Epithelial cell of esophagus (primary cell): Measurements from ENCODE around the gene ANKRD24.
A peak's percentile ranks its signal among the peaks of the same experiment; 100 is the strongest.

Experiments
- DNase-seq: peaks from one replicate; pipeline ENCODE4 v3.0.0; 2010; ENCODE audit warnings: low read depth
- H3K4me3 ChIP-seq: 2 replicates; pipeline ENCODE4 v1.5.1; 2011; ENCODE audit warnings: mild to moderate bottlenecking, low read length, control low read depth
- TF ChIP-seq, protein P1 (sequence below): IDR thresholded peaks from 2 replicates; pipeline ENCODE4 v1.5.1; 2011; ENCODE audit warnings: low read depth, mild to moderate bottlenecking, low read length, control low read depth, inconsistent platforms; ENCODE audit not compliant: insufficient read depth; ENCODE audit errors: missing control alignments

ANKRD24 gene

GRCh38 chr19:4200940-4201542 is 18.6 kb downstream of the ANKRD24 start:
- no peak overlapping the region for H3K4me3 ChIP-seq
- DNase-seq, result no peak
- TF ChIP-seq, protein P1, sequence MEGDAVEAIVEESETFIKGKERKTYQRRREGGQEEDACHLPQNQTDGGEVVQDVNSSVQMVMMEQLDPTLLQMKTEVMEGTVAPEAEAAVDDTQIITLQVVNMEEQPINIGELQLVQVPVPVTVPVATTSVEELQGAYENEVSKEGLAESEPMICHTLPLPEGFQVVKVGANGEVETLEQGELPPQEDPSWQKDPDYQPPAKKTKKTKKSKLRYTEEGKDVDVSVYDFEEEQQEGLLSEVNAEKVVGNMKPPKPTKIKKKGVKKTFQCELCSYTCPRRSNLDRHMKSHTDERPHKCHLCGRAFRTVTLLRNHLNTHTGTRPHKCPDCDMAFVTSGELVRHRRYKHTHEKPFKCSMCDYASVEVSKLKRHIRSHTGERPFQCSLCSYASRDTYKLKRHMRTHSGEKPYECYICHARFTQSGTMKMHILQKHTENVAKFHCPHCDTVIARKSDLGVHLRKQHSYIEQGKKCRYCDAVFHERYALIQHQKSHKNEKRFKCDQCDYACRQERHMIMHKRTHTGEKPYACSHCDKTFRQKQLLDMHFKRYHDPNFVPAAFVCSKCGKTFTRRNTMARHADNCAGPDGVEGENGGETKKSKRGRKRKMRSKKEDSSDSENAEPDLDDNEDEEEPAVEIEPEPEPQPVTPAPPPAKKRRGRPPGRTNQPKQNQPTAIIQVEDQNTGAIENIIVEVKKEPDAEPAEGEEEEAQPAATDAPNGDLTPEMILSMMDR, result no peak

DNA sequence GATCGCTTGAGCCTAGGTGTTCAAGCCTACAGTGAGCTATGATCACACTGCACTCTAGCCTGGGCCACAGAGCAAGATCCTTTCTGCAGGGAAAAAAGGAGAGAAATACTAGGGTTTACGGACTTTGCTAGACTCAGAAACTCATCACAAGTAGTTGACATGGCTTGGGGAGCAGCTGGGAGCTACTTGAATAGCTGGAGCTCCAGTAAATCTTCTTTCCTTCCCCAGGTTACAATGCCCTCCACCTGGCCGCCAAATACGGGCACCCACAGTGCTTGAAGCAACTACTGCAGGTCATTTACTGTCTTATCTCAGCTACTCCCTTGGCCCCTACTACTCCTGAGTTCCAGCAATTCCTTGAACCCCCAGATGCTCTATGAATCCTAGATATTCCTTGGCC is 19.3 kb downstream of the ANKRD24 start:
- H3K4me3 ChIP-seq, result no peak overlapping the region
- TF ChIP-seq, protein P1, result no peak
- DNase-seq, result no peak

- DNase-seq, result no peak
- TF ChIP-seq, protein P1, result peak; percentile 19
Measured at GRCh38 chr19:4206818-4207484, 24.5 kb downstream of the ANKRD24 start.

GRCh38 chr19:4208385-4209094 is 26.1 kb downstream of the ANKRD24 start:
- no peak overlapping the region for H3K4me3 ChIP-seq
- DNase-seq, result peak; percentile 56
- TF ChIP-seq, protein P1, result peak; percentile 47

More at GRCh38 chr19:4206818-4207484, 24.5 kb downstream of the ANKRD24 start:
- no peak overlapping the region for H3K4me3 ChIP-seq

DNA sequence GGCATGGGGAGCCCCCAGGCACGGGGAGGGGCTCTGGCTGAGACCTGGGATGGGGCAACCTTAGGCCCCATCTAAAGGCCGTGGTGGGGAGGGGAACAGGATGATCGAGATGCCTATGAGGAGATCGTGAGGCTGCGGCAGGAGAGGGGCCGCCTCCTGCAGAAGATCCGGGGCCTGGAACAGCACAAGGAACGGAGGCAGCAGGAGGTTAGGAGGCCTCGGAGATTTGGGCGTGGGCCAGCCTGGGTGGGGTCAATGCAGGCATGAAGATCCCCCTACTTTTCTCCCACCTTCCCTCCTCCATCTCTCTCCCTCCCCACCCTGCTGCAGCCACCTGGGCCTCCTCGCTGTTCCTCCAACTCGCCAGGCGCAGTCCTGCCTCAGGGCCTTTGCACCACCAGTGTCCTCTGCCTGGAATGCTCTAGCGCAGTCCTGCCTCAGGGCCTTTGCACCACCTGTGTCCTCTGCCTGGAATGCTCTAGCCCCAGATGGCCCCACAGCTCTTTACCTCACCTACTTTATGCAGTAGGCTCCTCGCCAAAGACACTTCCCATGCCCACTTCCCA is 27.8 kb downstream of the ANKRD24 start:
- TF ChIP-seq, protein P1, result no peak
- H3K4me3 ChIP-seq, result no peak overlapping the region
- DNase-seq, result no peak

- TF ChIP-seq, protein P1, result no peak
- no peak overlapping the region for H3K4me3 ChIP-seq
- no peak for DNase-seq
Measured at GRCh38 chr19:4213116-4213515, 30.6 kb downstream of the ANKRD24 start.
